Measurements from ENCODE around the gene THPO.

THPO gene

GRCh38 chr3:184414418-184415202 lies 36.6 kb upstream of the THPO start:
- no peak overlapping the region for H3K4me3 ChIP-seq (ENCODE audit: control insufficient read depth, low read depth, low read length)
- no peak for DNase-seq (ENCODE audit: low read depth)
- TF ChIP-seq CTCF (IDR thresholded peaks at IDR 0.05; ENCODE audit: control insufficient read depth, insufficient read depth, low read depth, low read length, missing control alignments) = no peak

GRCh38 chr3:184409946-184410500 lies 32.0 kb upstream of the THPO start:
- H3K4me3 ChIP-seq (ENCODE audit: control insufficient read depth, low read depth, low read length) = no peak overlapping the region
- TF ChIP-seq CTCF (IDR thresholded peaks at IDR 0.05; ENCODE audit: control insufficient read depth, insufficient read depth, low read depth, low read length, missing control alignments) = no peak
- no peak for DNase-seq (ENCODE audit: low read depth)

GRCh38 chr3:184409331-184409926 lies 31.4 kb upstream of the THPO start:
- no peak overlapping the region for H3K4me3 ChIP-seq (ENCODE audit: control insufficient read depth, low read depth, low read length)
- no peak for TF ChIP-seq CTCF (IDR thresholded peaks at IDR 0.05; ENCODE audit: control insufficient read depth, insufficient read depth, low read depth, low read length, missing control alignments)
- DNase-seq (ENCODE audit: low read depth) = no peak

- no peak overlapping the region for H3K4me3 ChIP-seq (ENCODE audit: control insufficient read depth, low read depth, low read length)
- no peak for TF ChIP-seq CTCF (IDR thresholded peaks at IDR 0.05; ENCODE audit: control insufficient read depth, insufficient read depth, low read depth, low read length, missing control alignments)
- DNase-seq (ENCODE audit: low read depth) = no peak
Measured at GRCh38 chr3:184405075-184406030, 27.3 kb upstream of the THPO start.

GRCh38 chr3:184399410-184399809 lies 21.4 kb upstream of the THPO start:
- H3K4me3 ChIP-seq (ENCODE audit: control insufficient read depth, low read depth, low read length) = no peak overlapping the region
- TF ChIP-seq CTCF (IDR thresholded peaks at IDR 0.05; ENCODE audit: control insufficient read depth, insufficient read depth, low read depth, low read length, missing control alignments) = no peak
- DNase-seq (ENCODE audit: low read depth) = peak; percentile 79

GRCh38 chr3:184395320-184395660 lies 17.3 kb upstream of the THPO start:
- TF ChIP-seq CTCF (IDR thresholded peaks at IDR 0.05; ENCODE audit: control insufficient read depth, insufficient read depth, low read depth, low read length, missing control alignments) = no peak
- H3K4me3 ChIP-seq (ENCODE audit: control insufficient read depth, low read depth, low read length) = no peak overlapping the region
- DNase-seq (ENCODE audit: low read depth) = no peak

All from AG09309 (cell line).